Measurements from ENCODE around the gene PTPRN2. TPM values are rescaled to one million over a fixed set of nuclear protein-coding genes. Genes with fewer than 3 reads are reported as not detected.

PTPRN2 gene
- total and polyA plus RNA-seq, 2 donors (not counting 3 experiments of a cell fraction or from before 2014, with no cell fraction given) = 0.62 to 0.88 TPM

DNA sequence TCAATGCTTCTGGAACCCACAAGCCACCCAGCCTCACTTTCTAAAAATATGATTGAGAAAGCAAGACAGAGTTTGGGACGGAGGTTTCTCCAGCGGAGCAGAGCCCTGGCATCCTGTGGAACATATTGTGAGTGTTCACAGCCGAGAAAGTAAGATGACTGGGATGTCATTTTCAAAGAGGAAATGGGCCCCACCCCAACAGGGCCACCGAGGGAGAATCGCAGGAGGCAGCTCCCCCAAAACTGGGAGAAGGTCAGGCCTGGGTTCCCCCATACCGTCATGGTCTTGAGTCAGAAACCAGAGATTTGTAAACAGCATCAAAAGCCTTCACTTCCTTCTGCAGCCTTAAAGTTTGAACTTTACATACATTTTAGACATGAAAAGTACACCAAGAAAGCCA lies 560.0 kb downstream of the PTPRN2 start:
- no TSS peak for BruUV-seq (replicated peaks)
- TF ChIP-seq POLR2AphosphoS5 (IDR thresholded peaks at IDR 0.05; ENCODE audit: insufficient read depth, low read depth, low read length) (no peak), MYC (IDR thresholded peaks at IDR 0.05; ENCODE audit: low read depth, low read length) (no peak), POLR2A (IDR thresholded peaks at IDR 0.05; ENCODE audit: low read depth, low read length) (no peak), GATA2 (IDR thresholded peaks at IDR 0.05; ENCODE audit: insufficient read depth, insufficient read length, low read depth, low read length) (no peak), EZH2 (IDR thresholded peaks at IDR 0.05; ENCODE audit: borderline replicate concordance, low read depth, low read length, severe bottlenecking) (no peak), FOS (IDR thresholded peaks at IDR 0.05; ENCODE audit: borderline replicate concordance, insufficient read depth, low read length) (no peak), JUN (IDR thresholded peaks at IDR 0.05; ENCODE audit: borderline replicate concordance, insufficient read depth, insufficient read length, low read depth) (no peak), MAX (IDR thresholded peaks at IDR 0.05; ENCODE audit: insufficient read depth, insufficient read length) (no peak)
- TF ChIP-seq, protein P1, sequence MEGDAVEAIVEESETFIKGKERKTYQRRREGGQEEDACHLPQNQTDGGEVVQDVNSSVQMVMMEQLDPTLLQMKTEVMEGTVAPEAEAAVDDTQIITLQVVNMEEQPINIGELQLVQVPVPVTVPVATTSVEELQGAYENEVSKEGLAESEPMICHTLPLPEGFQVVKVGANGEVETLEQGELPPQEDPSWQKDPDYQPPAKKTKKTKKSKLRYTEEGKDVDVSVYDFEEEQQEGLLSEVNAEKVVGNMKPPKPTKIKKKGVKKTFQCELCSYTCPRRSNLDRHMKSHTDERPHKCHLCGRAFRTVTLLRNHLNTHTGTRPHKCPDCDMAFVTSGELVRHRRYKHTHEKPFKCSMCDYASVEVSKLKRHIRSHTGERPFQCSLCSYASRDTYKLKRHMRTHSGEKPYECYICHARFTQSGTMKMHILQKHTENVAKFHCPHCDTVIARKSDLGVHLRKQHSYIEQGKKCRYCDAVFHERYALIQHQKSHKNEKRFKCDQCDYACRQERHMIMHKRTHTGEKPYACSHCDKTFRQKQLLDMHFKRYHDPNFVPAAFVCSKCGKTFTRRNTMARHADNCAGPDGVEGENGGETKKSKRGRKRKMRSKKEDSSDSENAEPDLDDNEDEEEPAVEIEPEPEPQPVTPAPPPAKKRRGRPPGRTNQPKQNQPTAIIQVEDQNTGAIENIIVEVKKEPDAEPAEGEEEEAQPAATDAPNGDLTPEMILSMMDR (IDR thresholded peaks at IDR 0.05; ENCODE audit: extremely low read depth in 1 of 2, insufficient read depth in 1 of 2, low read depth in 1 of 2, low read length in 2 of 2) = no peak
- H3K27me3 ChIP-seq (ENCODE audit: control insufficient read depth in 2 of 2, insufficient read depth in 2 of 2, low read length in 2 of 2) = no peaks in the 10 kb centered on the region
- H4K20me1 ChIP-seq (replicated peaks; ENCODE audit: control insufficient read depth, extremely low read depth, insufficient read depth, low read length) = no peaks in the 10 kb centered on the region
- DNase-seq (ENCODE audit: low read depth, low spot score) (no peak), FAIRE-seq (no peak)
- no peak overlapping the region for H3K4me3 ChIP-seq (replicated peaks in 1 of 3; ENCODE audit: insufficient read depth in 1 of 3, low read depth in 1 of 3, low read length in 3 of 3)
- H3K4me1 ChIP-seq (ENCODE audit: control insufficient read depth, extremely low read depth, insufficient read depth, low read length) = no peaks in the 10 kb centered on the region
- ChIA-PET CTCF (no interaction called here), POLR2A (no interaction called here)
- H2AFZ ChIP-seq (ENCODE audit: low read depth, low read length) = no peak overlapping the region
- no peaks in the 10 kb centered on the region for H3K9me3 ChIP-seq (replicated peaks; ENCODE audit: control insufficient read depth, insufficient read depth, low read length)
- no peaks in the 10 kb centered on the region for H3K36me3 ChIP-seq (ENCODE audit: control insufficient read depth in 2 of 2, extremely low read depth in 1 of 2, insufficient read depth in 2 of 2, low read length in 2 of 2)
- no peaks in the 10 kb centered on the region for H3K79me2 ChIP-seq (ENCODE audit: control insufficient read depth, insufficient read depth, low read length)
- H3K9me1 ChIP-seq (replicated peaks; ENCODE audit: control insufficient read depth, extremely low read depth, insufficient read depth, low read length) = no peaks in the 10 kb centered on the region
- no peak overlapping the region for H3K27ac ChIP-seq (ENCODE audit: insufficient read depth, low read depth, low read length)
- dilution Hi-C loops (cut with MboI; ENCODE audit: extremely low pct_ligation_motif_present, low sequenced_read_pairs) = no loop called here
- H3K9ac ChIP-seq (replicated peaks; ENCODE audit: extremely low read depth, insufficient read depth, low read length) = no peak overlapping the region
- H3K4me2 ChIP-seq (ENCODE audit: insufficient read depth, low read length) = no peak overlapping the region
- intact Hi-C loops (cut with micrococcal nuclease) = no loop called here

Measured in endothelial cell of umbilical vein (primary cell).